DMS 273 (cell line): ENCODE data around the gene WWC1.
"Not testable (repeated sequence)": the region's sequence is repeated elsewhere in the genome, so short reads cannot be mapped to it uniquely, and the experiment has no call there.

Experiments
- DNase-seq: peaks from one replicate; lab custom pipeline; 2025; ENCODE audit not compliant: unreplicated experiment; lab: John Stamatoyannopoulos, UW

Gene WWC1

DNA sequence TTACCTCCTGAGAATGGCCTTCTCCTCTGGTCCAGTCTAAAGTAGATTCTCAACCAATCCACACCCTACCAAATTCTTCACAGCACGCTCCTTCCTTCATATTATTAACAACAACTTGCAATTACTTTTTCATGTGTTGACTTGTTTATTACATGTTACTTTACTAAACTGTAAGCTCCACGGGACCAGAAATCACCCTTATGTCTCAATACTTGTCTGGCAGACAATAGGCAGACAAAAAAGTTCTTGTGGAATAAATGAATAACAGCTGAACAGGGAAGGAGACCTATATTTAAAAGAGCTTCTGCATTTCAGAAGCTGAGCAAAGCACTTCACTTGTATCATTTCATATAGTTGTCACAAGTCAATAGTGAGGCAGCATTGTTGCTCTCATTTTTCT, 5.7 kb upstream of the WWC1 start:
- no peak for DNase-seq

DNA sequence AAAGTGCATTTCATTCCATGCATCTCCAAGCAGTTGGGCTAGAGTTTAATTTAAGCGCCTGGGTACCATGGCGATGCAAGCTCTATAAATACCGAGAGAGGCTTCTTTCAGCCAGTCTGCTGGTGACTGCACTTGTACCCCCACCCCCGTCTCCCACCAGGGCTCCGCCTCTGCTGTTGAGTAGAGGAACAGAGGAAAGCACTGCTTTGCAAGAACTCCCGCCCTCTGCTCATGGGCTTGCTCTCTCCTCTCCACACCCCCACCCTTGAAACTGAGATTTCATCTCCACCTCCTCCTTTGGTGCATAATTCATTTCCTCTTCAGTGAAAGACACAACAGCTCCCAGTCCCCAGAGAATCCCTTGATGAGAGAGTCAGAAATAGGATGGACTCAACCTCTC, 5.1 kb upstream of the WWC1 start:
- peak; percentile 43 for DNase-seq

DNA sequence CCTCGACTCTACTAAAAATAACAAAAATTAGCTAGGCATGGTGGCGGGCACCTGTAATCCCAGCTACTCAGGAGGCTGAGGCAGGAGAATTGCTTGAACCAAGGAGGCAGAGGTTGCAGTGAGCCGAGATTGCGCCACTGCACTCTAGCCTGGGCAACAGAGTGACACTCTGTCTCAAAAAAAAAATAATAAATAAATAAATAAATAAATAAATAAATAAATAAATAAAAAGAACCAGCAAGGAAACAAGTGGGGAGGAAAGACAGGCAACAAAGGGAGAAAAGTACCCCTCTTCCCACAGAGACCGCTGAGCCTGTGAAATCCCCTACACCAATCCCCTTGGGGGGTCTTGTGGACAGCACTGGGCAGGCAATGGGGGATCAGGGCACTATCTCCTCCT, 4.6 kb upstream of the WWC1 start:
- not testable (repeated sequence) for DNase-seq

DNA sequence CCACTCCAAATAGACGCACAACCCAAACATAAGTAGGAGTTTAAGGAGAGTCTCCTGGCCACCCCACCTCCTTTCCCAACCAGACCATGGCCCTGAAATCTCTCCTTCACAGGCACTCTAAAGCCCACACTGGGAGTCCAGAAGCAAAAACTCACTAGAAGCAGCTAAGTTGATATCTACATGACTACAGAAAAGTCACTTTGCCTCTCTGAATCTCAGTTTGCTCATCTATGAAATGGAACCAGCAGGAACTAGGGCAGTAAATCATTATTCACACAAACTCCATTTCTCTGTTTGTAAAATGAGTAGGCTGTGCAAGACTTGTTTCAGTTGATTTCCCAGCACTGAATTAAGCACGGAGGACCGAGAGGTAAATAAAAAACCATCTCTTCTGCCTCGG, 4.1 kb upstream of the WWC1 start:
- no peak for DNase-seq

DNA sequence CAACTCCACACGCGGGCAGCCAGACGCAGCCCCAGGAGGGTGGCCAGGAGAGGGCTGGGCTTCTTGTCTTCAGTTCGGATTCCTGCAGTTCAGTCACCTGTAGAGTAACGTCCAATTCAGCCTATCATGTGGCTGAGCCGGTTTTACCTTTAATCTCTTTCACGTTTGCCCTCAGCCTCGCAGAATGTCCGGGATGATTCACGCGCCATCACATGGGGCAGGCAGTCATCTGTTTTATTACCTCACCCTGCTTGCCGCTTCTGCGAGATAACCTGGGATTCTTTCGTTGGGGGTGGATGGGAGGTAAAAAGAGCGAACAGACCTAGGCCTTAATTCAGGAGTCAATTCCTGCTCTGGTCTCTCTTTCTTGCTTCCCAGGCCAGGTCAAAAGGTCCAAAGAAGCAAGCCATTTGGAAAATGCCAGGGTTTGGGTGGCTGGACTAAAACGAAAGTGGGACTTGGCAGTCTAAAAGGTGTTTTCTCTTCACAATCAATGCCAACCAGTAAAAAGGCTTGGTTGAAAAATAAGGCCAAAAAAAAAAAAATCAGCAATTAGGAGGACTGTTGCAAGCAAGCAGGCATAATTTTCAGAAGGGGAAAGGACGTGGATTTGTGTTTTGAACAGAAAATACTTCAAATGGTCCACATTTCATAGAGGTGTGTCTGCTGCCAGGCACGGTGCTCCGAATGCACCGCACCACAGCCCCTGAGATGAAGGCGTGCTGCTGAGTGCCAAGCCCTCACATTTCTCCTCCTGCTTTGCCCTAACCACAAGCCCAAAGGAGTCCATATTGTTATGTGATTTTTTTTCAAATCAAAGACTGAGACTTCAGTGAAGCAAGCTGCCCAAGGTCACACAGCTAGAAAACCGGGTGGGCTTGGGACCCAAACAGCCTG, 2.8 kb upstream of the WWC1 start:
- DNase-seq = no peak

DNA sequence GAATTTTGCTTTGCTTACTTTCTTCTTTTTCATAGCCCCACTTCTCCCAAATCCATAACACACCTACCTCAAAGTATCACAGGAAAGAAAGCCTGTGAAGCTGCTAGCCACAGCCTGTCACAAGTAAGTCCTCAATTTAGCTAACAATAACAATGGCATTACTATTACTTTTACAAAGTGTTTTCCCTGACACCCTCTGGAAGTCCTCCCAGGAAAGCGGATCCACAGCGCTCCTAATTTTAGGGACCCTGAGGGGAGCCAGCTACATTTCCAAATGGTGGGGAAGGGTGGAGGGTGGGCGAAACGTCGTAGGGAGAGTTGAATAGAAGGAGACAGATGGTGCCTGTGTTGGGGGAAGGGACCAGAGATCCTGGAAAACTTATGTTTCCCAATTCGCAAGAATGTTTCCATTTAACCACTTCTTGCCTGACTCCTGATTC, 523 bp upstream of the WWC1 start:
- DNase-seq = peak; percentile 86

DNA sequence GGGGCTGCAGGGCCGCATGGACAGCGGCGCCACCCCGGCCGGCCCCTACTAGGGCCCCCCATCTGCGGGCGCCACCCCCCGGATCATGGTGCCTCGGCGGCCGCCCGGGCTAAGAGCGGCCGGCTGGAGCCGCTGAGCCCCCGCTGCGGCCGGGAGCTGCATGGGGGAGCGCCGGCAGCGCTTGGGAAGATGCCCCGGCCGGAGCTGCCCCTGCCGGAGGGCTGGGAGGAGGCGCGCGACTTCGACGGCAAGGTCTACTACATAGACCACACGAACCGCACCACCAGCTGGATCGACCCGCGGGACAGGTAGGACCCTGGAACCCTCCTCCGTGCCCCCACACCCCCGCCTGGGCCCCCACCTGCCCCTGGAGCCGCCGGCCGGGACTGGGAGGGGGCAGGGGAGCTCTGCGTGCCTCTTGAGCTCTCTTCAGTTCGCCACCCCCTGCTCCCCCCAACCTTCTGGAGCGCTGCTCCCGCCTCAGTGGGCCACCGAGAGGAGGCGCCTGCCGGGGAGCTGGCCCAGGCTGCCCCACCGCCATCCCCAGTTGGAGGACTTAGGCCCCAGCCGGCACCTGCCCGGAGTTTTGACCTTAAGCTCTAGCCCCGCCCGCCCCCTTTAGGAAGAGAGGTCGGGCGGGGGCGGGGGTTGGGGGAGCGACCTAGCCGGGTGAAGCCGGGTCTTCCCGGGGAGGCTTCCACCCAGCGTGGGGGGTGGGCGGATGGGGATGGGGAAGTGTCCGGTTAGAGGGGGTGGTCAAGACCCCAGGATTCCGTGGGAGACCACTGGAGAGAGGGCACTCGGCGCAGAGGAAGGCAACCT, 730 bp downstream of the WWC1 start:
- DNase-seq = peak; percentile 76

DNA sequence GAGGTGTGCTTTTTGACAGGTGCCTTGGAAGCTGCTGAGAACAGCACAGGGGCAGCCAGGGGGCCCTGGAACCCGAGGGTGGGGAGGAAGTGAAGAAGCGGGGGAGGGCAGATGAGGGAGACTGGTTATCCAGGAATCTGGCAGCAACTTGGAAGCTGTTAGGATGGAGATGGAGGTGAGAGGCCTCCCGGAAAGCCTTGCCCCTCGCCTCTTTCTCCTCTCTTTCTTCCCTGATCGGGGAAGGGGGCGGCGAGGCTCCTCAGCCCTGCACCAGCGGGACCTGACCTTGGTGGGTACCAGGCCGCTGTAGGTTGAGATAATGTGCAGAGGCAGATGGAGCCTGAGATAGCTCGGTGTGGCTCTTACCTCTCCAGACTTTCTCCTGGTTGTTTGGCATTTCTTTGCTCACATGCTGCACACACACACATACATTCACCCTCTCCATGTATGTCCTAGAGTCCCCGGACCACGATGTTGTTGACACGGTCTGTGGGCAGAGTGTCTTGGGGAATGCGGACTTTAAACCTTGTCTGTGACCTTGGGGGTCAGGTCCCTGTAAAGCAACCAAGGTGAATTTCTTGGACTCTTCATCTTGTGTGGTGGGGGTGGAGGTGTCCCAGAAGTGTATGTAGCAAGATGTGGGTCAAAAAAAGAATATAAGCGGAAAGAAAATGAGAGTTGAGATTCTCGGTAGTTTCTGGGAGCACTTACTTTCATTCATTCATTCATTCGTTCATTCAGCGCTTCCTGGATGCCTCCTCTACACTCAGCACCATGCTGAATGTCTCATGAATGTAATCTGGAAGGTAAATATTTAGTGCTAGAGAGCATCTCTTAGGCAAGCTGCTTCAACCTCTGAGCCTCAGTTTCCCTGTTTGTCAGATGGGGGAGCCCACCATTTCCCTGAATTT, 1.6 kb downstream of the WWC1 start:
- DNase-seq = peak; percentile 51

DNA sequence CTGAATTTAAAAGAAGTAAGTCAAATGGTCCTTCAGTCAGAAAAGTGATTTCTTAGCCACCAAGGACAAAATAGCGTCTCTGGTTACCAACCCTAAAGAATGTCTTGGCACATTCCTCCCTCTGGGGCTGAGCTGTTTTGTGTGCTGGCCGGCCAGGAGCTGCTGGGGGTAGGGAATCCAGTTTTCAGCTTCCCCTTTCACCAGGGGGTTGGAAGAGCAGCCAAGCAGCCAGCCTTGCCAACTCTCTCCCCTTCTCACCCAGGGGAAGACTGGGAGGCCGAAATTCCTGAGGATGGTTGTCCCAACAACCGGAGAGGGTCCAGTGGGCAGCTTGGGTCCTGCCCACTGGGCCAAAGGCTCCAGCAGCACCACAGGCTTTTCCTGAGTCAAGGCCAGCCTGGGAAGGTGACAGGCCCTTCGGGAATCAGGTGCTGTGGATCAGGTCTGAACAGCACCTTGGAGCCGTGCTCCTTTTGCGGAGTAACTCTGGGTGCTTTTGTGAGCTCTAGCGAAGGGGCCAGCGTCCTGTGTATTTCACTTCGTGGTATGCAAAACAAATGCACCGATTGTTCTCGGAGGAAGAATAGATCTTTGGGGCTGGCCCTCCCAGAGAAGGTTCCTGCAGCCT, 4.2 kb downstream of the WWC1 start:
- peak; percentile 60 for DNase-seq

DNA sequence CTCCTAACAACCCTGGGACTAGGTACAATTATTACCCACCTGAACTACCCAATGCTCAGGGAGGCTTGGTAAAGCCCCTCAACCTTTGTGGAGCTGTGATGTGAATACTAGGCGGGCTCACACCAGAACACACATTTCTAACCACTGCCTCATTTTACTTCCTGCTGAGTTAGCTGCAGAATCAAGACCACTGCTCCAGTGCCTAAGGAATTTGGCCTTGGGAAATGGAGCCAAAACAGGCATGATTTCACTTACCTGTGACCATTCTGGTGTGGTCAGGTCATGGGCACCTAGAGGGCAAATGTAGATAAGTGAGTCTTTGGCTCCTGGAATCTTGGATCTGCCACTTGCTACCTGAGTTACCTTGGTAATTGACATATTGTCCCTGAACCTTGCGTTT, 5.2 kb downstream of the WWC1 start:
- DNase-seq = no peak

DNA sequence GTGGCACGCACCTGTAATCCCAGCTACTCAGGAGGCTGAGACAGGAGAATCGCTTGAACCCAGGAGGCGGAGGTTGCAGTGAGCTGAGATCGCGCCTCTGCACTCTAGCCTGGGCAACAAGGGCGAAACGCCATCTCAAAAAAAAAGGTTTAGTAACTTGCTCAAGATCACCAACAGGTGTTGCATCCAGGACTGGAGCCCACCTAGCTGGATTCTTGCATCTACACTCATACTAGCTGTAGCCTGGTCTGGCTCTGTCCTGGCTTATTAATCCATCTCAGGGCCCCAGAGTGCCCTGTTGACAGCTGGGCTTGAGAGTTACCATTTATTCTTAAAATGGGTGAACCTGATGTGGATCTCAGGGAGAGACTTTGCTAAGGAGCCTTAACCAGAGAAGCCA, 7.5 kb downstream of the WWC1 start:
- no peak for DNase-seq

DNA sequence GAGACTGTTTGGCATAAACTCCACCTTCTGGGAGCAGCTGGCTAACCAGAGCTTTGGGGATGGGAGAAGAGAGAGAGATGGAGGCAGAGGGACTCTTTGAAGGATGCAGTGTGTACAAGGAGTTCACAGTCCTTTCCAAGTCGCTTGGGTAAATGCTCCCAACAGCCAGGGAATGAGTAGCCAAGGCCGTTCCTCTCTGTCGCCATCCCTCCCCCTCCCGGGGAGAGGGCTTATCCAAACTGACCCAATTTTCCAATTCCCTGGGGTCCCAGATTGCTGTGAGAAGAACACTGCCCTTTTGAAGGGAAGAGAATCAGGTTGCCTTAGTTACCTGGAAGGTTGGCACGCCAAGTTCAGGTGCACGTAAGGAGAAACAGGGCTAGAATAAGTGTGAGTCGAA, 7.9 kb downstream of the WWC1 start:
- DNase-seq = no peak

DNA sequence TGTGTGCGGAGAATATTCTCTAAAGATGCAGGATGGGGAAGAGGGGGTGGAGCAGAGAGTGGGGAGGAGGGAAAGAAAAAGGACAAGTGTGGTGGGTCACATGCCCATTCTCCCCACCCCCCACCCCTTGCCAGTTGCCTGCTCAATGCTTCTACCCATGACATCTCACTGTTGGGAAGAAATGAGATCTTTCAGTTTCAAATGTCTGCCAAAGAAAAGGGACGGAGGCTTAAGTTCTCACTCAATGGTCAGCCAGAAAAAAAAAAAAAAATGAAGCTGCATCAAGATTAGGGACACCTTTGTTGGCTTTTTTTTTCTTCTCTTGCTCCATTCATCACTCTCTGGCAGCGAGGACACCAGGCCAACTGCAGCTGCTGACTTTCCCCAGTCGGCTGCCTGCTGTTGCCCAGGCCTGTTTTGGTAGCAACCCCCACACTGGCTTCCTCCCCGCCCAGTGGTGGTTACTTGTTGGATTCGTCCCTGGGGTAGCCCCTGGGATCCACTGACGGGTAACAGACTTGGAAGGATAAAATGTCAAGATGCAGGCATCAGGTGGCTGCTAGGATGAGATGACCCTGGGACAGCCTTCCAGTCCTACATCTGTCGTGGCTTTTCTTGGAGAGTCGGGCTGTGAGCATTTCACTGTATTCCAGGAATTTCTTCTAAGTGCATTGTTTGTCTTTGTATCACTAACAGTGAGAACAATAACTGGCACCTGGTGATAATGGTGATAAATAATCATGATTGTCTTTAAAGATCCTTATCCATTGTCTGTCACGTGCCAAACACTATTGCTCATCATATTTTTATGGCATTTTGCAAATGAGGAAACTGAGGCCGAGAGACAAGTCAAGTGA, 9.1 kb downstream of the WWC1 start:
- DNase-seq = peak; percentile 55

DNA sequence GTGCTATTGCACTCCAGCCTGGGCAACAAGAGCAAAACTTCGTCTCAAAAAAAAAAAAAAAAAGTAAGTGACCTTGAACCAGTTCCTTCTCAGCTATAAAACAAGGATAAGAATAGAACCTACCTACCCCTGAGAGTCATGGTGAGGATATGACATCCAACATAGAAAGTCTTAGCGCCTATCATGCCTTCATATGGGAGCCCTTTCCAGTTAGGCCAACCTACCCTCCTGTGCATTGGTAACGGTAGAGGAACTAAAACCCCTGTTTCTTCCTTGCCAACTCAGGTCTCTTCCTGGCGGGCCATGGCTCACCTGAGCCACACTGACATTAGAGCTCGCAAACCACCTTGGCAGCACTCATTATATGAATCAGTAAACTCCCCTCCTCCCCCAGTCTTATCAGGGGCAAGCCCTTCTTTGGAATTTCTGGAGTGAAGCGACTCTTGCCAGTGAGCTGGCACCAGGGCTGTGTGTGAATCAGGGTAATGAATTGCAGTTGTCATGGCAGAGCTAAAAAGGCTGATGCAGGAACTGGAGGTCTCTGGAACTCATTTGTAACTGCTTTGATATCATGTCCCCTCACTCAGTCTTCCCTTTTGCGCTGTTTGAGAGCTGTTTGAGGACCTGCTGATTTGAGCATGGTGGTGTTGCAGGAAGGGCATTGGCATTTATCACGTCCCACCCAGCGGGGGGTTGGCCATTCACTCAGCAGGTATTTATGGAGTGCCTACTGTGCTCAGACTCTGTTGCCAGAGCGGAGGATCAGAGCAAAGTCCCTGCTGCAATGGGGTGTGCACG, 10.3 kb downstream of the WWC1 start:
- DNase-seq = no peak

DNA sequence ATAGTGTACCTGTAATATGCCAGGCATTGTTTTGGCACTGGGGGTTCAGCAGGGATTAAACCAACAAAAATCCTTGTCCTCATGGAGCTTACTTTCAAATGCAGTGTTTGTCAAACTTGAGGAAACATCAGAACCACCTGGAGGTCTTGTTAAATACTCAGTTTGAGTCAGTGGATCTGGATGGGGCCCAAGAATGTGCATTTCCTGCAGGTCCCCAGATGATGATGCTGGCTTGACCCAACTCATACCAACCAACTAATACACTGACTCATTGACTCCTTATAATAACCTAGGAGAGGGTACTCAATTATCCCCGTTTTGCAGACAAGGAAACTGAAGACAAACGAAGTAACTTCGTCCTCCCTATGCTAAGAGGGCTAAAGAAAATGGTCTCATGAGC, 11.3 kb downstream of the WWC1 start:
- no peak for DNase-seq

DNA sequence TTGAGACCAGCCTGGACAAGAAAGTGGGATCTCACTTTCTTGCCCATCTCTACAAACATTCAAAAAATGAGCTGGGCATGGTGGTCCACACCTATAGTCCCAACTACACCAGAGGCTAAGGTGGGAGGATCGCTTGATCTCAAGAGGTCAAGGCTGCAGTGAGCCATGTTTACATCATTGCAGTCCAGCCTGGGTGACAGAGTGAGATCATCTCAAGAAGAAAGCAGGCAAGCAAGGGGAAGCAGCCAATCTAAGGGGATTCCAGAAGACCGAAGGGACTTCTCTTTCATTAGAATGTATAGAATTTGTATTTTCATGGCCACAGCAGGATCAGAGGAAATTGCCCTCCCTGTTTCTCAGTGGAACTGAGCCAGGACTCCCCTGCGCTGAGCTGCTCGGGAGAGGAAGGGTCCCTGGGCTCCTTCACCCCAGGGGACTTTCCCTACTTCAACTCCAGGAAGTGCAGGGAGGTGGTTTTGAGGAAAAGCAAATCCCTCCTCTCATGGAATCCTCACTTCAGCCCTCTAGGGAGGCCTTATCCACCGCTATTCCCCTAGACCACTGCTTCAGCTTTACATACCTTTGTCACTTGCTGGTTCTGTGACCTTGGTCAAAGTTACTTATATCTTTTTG, 12.1 kb downstream of the WWC1 start:
- DNase-seq = no peak

DNA sequence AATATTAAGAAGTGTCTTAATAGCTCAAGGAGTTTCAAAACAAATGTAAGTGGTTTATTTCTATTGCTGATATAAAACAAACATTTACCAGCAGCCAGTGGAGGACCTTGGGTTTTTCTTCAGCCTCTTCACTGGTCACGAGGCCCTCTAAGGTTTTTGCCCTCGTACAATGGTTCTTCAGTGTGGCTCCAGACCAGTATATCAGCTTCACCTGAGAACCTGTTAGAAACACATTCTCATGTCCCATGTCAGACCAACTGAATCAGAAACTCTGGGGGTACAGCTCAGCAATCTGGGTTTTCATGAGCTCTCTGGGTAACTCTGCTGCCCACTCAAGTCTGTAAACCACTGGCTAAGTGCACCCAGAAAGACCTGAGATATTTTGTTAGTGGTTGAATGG, 12.9 kb downstream of the WWC1 start:
- DNase-seq = no peak

DNA sequence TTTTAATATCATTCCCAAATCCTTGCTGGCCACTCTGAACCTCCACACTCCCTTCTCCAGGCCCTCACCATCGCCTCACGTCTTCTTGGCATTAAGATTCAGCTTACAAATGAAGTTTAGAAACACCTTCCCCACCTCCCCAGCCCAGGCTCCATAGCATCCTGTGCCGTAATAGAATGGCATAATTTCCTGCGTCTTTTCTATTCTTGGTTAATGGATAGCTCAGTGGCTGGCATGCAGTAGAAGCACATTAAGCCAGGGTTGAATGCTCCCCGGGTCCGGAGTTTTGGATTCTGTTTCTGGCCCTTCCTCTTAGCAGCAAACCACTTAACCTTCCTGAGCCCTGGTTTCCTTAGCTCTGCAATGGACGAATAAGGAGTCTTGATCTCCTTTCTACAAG, 13.8 kb downstream of the WWC1 start:
- DNase-seq = no peak

DNA sequence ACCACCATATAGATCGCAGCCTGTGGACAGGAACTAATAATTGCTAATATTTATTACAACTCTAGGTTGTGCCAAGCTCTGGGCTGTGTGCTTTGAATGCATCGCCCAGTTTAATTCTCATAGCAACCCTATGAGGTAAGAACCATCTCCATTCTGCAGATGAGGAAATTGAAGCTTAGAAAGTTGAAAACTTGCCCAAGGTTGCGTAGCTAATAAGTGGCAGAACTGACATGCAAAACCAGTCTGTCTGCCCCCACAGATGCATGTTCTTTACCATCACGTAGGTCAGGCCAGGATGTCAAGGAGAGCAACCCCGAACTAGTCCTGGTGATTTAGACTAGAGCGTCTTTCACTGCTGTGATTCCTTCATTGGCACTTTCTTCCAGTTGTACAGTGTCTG, 15.6 kb downstream of the WWC1 start:
- no peak for DNase-seq
